HEK293T (cell line): ENCODE data around the gene TAGLN2.

Experiments used
- ARNT ChIP-seq: fragments of 450-650 bp; IDR thresholded peaks from 2 replicates; pipeline ENCODE4 v1.6.1; 2017; ENCODE audit warnings: mild to moderate bottlenecking
- BHLHE40 ChIP-seq: fragments of 450-650 bp; IDR thresholded peaks from 2 replicates; pipeline ENCODE4 v1.6.1; 2016; ENCODE audit warnings: mild to moderate bottlenecking, moderate library complexity, borderline replicate concordance
- ELF4 ChIP-seq: fragments of 450-650 bp; IDR thresholded peaks from 2 replicates; pipeline ENCODE4 v1.6.1; 2017; ENCODE audit warnings: antibody characterized with exemption
- FOXA1 ChIP-seq: fragments of 450-650 bp; IDR thresholded peaks from 2 replicates; pipeline ENCODE4 v1.6.1; 2016; ENCODE audit warnings: mild to moderate bottlenecking
- FOXK2 ChIP-seq: fragments of 450-650 bp; IDR thresholded peaks from 2 replicates; pipeline ENCODE4 v1.6.1; 2016; ENCODE audit warnings: mild to moderate bottlenecking
- FOXM1 ChIP-seq: fragments of 450-650 bp; IDR thresholded peaks from 2 replicates; pipeline ENCODE4 v1.6.1; 2017; ENCODE audit warnings: mild to moderate bottlenecking, borderline replicate concordance
- LEF1 ChIP-seq: fragments of 450-650 bp; IDR thresholded peaks from 2 replicates; pipeline ENCODE4 v1.6.1; 2017; ENCODE audit warnings: mild to moderate bottlenecking, borderline replicate concordance
- NFRKB ChIP-seq: fragments of 450-650 bp; IDR thresholded peaks from 2 replicates; pipeline ENCODE4 v1.6.1; 2016; ENCODE audit warnings: mild to moderate bottlenecking, moderate library complexity
- SP1 ChIP-seq: fragments of 450-650 bp; IDR thresholded peaks from 2 replicates; pipeline ENCODE4 v1.6.1; 2017
- SUZ12 ChIP-seq: fragments of 450-650 bp; IDR thresholded peaks from 2 replicates; pipeline ENCODE4 v1.6.1; 2016; ENCODE audit warnings: mild to moderate bottlenecking
- TARDBP ChIP-seq: fragments of 450-650 bp; IDR thresholded peaks from 2 replicates; pipeline ENCODE4 v1.6.1; 2016
- ZNF384 ChIP-seq: fragments of 450-650 bp; IDR thresholded peaks from 2 replicates; pipeline ENCODE4 v1.6.1; 2016
- TF ChIP-seq, protein P1 (sequence below): fragments of 450-650 bp; IDR thresholded peaks from 2 replicates; pipeline ENCODE4 v1.6.1; 2016

GRCh38 chr1:159869173-159869572 lies 56.1 kb downstream of the TAGLN2 start:
- no peak for TF ChIP-seq ARNT
- TF ChIP-seq SP1: no peak
- no peak for TF ChIP-seq NFRKB
- TF ChIP-seq FOXM1: no peak
- TF ChIP-seq LEF1: no peak
- no peak for TF ChIP-seq FOXK2
- TF ChIP-seq TARDBP: no peak
- TF ChIP-seq, protein P1, sequence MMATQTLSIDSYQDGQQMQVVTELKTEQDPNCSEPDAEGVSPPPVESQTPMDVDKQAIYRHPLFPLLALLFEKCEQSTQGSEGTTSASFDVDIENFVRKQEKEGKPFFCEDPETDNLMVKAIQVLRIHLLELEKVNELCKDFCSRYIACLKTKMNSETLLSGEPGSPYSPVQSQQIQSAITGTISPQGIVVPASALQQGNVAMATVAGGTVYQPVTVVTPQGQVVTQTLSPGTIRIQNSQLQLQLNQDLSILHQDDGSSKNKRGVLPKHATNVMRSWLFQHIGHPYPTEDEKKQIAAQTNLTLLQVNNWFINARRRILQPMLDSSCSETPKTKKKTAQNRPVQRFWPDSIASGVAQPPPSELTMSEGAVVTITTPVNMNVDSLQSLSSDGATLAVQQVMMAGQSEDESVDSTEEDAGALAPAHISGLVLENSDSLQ: no peak
- no peak for TF ChIP-seq BHLHE40
- no peak for TF ChIP-seq FOXA1
- TF ChIP-seq ZNF384: no peak
- no peak for TF ChIP-seq ELF4
- TF ChIP-seq SUZ12: no peak
